HG02981 (cell line): Measurements from ENCODE around the gene ABHD13.

Experiments used
- ATAC-seq: cut with Tn5 transposase; IDR thresholded peaks from one replicate; pipeline ENCODE4 v1.9.1; 2021; ENCODE audit warnings: mild to moderate bottlenecking, moderate library complexity; ENCODE audit not compliant: unreplicated experiment

The ABHD13 gene

DNA sequence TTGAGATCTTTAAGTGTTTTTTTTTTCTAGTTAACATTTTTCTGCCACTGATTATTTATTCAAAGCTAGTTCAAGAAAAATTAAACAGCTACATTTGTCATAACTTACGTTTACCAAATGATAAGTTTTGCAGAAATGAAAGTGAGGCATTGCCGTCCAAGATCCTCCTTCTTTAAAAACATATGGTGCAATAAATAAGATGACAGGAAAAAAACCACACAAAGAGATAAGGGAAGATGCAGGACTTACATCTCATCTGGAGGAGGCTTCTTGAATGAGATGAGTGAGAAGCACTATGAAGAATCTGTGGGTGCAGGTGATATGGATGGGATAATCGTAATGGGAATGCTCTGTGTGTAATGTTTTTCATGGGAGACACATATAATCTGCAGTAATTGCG lies 63.7 kb downstream of the ABHD13 start:
- no peak for ATAC-seq

DNA sequence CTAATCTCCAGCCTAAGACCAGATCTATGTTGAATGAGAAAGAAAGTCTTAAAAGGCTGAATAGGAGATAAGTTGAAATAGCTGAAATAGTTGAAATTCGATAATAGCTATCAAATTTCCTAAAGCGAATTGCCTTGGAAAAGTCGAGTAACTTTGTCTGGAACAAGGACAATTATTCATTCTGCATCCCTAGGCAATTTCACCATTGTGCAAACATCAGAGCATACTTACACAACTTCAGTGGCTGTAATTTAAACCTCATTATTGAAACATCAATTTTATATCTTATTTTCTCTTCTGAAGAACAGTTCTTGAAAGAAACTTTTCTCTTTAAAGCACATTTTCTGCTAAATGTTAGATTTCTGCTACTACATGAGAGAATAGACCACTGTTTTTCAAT lies 64.9 kb downstream of the ABHD13 start:
- ATAC-seq: no peak
